DOHH2 (cell line): Measurements from ENCODE around the gene MB.

Source experiments
- CTCF ChIP-seq: fragments of 200-600 bp; sonication (generic); IDR thresholded peaks from one replicate; pipeline ENCODE4 v1.5.1; 2014; ENCODE audit warnings: antibody characterized with exemption, mild to moderate bottlenecking, low read depth, low read length; ENCODE audit not compliant: poor library complexity, severe bottlenecking
- EZH2phosphoT487 ChIP-seq: fragments of 200-600 bp; sonication (generic); IDR thresholded peaks from 2 replicates; pipeline ENCODE4 v1.6.1; 2017; ENCODE audit warnings: borderline replicate concordance, mild to moderate bottlenecking, antibody characterized with exemption, low read length, moderate library complexity, mixed read lengths

GRCh38 chr22:35568751-35569739, 48.1 kb downstream of the MB start:
- TF ChIP-seq CTCF = no peak
- no peak for TF ChIP-seq EZH2phosphoT487
